Stimulated activated CD8-positive, alpha-beta memory T cell treated with anti-CD3 and anti-CD28 coated beads, Interleukin-12 subunit alpha, Interleukin-12 subunit beta, amount 100 ng/mL, for 24 hours (primary cell): ENCODE measurements around the gene TWF2.

ENCODE experiments used
- DNase-seq: peaks from one replicate; pipeline ENCODE4 v3.0.0-alpha.2; 2020; ENCODE audit errors: extremely low read depth

TWF2 gene

GRCh38 chr3:52202384-52203077, 36.4 kb downstream of the TWF2 start:
- no peak for DNase-seq

- DNase-seq = no peak
Observed at GRCh38 chr3:52200981-52201679, 37.8 kb downstream of the TWF2 start.

DNA sequence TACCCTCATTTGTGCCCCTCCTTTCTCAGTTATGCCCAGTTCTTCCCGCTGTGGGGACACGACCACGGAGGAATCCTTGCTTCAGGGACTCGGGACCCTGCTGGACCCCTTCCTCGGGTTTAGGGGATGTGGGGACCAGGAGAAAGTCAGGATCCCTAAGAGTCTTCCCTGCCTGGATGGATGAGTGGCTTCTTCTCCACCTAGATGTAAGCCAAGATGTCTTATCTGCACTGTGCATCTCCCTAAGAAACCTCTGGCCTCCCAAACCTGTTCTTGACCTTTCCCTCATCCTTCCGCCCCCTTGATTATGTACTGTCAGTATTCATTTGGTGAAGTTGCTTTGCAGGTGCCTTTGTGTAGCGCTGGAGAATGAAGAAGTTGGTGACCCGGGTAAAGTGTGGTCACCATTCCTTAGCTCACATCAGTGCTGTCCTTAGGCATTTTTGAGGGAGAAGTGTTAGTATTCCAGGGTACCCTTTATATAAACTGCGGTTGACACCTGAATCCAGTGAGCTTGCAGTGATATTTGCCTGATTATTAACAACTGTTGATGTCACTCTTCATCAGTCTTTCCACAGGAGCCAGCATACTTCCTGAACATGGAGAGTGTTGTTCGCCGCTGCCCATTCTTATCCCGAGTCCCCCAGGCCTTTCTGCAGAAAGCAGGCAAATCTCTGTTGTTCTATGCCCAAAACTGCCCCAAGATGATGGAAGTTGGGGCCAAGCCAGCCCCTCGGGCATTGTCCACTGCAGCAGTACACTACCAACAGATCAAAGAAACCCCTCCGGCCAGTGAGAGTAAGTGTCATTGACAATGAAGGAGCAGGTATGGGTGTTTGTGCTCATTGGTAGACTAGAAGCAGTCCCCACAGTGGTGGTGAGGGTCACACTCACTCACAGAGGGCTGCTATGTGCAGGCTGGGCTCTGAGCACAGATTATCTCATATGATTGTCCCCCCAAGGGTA, 40.0 kb downstream of the TWF2 start:
- no peak for DNase-seq

DNA sequence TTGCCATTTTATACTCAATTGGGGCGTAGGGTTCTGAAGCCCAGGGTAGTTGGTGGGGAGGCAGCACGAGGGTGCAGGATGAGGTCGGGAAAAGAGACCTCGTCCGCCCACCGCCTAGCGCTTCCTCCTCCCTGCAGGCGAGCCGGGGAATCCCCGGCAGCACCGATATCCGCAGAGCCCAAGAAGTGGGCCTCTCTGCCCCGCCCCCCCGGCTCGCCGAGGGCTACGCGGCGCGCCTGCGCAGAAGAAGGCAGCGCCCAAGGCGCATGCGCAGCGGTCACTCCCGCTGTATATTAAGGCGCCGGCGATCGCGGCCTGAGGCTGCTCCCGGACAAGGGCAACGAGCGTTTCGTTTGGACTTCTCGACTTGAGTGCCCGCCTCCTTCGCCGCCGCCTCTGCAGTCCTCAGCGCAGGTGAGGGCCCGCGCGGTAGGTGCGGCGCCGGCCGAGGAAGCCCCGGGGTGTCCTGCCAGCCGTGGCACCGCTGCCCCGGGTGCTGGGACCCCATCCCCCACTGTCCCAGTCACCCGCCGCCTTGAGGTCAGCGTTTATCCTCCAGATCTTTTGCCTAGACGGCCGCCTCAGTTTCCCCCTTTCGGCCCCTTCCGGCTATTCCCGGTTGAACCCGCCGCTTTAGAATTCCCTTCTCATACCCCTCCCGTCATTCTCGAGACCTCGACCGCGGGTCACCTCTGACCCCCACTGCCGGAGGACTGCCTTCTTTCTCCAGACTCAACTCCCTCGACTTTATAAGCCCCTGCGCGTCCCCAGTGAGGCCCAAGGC, 40.9 kb downstream of the TWF2 start, which contains the start of gene ALAS1:
ALAS1 (plus strand) TSS at position 319 of the 784 bp plus-strand sequence. CDS start 1,082 bp downstream, outside the sequence.
- DNase-seq = peak; percentile 83

DNA sequence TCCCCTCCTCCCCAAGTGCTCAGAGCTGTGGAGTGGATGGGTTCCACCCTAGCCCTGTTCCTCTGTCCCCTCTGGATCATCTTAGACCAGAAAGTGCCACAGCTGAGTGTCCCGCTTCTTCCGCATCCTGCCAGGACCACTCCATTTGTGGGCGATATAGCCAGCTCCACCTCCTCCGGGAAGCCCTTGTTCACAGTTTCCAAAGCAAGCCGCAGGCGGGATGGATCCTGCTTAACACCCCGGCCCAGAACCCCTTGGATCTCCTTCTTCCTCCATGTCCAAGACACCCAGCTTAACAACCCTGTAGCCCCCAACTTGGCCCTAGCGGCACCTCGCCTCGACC, 41.5 kb downstream of the TWF2 start:
- DNase-seq = no peak

DNA sequence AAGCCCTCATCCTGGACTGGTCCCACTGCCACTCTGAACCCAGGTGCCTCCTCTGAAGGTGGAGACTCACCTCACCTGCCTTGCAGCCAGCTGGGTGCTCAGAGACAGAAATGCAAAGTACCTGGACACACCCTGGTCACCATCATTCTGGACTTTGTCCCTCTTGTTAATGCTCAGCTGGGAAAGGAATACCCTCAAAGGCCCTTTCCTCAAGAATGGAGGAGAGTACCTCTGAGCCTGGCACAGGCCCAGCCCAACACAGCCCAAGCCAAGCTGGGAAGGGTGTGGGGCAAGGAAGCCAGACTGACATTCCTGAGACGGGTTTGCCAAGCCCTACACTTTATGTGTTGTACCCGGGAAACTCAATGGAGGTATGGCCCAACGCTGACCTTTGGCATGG, 42.0 kb downstream of the TWF2 start:
- DNase-seq = no peak

GRCh38 chr3:52195823-52196331, 43.1 kb downstream of the TWF2 start:
- no peak for DNase-seq

- DNase-seq = no peak
Observed at GRCh38 chr3:52195291-52195597, 43.7 kb downstream of the TWF2 start.

DNA sequence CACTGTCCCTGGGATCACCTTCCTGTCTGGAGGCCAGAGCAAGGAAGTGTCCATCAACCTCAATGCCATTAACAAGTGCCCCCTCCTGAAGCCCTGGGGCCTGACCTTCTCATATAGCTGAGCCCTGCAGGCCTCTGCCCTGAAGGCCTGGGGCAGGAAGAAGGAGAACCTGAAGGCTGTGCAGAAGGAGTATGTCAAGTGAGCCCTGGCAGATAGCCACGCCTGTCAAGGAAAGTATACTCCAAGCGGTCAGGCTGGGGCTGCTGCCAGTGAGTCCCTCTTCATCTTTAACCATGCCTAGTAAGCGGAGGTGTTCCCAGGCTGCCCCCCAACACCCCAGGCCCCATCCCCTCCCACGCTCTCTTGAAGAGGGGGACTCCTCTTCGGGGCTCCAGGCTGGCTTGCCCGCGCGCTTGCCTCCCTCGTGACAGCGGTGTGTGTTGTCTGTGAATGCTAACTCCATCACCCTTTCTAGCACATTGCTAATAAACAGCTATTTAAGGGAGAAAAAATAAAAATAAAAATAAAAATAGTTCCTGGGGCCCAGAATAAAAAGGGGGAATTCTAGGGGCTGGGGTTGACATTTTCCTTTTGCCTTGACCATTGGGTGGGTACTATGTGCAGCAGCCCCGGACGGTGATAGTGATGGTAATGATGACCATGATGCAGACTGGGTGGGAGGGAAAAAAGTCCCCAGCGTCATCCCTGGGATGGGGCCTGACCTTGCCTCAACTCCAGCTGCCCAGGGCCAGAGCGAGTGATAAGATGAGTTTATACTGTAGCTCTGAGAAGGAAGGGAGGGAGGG, 44.3 kb downstream of the TWF2 start:
- DNase-seq = no peak

DNA sequence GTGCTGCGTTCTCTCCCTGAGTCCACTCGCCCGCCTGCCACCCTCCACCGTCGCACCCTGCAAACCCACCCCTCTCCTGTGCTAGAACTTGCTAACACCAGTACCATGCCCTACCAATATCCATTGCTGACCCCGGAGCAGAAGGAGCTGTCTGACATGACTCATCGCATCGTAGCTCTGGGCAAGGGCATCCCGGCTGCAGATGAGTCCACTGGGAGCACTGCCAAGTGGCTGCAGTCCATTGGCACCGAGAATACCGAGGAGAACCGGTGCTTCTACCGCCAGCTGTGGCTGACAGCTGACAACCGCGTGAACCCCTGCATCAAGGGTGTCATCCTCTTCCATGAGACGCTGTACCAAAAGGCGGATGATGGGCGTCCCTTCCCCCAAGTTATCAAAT, 45.9 kb downstream of the TWF2 start:
- DNase-seq = no peak

- DNase-seq = no peak
Observed at GRCh38 chr3:52191663-52192062, 47.3 kb downstream of the TWF2 start.

DNA sequence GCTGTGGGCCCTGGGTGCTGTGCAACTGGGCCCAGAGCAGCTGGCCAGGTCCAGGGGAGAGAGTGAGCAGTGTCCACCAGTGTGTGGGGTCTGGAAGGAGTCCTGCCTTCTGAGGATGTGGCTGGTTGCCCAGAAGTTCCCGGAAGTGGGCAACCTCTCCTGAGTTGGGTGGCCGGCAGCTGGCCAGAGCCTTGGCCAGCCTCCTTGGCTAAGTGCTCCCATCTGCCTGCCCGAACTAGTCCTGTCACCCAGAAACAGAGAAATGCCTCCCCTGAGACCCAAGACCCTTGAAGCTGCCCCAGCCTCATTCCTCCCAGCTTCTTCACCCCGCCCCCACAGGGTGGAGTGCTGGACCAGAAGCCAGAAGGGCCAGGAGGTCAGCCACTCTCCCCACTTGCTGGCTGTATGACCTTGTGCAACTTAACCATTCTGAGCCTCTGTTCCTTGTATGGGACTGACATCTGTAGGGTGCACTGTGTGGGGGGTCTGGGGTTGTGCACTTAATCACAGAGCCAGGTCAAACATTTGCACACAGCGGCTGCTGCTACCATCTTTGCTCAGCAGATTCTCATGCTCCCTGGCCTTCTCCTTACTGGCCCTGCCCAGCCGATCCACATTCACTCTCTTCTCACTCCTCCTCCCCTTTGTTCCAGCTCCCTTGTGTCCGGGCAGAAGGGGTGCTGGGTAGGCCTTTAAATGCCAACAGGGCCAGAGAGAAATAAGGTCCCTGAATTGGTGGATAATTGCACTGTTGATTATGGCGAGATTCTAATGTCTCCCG, 48.5 kb downstream of the TWF2 start:
- no peak for DNase-seq

DNA sequence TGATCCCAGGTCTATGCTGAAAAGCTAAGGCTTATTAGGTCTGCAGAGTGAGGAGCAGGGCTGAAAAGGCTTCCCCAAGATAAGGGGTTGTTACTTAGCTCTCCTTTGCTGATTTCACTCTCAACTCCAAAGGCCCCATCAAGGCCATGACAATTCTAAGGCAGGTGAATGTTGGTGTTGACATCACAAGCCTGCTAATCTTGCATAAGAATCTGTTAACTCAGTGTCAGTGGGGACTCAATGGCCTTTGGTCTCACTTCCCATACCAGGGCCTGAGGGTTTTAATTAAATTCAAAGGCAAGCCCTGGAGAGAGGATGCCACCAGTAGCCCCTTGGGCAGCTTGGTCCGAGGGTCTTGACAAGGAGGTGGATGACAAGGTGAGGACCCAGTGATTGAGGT, 50.4 kb downstream of the TWF2 start:
- no peak for DNase-seq

DNA sequence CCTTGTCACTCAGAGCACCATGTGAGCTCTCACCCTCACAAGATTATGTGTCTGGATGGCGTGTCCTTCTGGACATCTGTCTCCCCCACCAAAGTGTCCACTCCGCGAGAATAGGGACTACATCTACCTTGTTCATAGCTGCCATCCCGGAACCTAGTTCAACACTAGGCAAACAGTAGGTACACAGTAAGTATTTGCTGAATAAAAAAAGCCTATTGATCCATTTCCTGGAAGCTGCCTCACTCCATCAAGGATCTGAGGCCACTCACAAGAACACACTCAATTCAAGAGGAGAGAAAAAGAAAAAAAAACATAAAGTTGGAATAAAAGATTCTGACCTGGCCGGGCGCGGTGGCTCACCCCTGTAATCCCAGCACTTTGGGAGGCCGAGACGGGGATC, 52.2 kb downstream of the TWF2 start:
- no peak for DNase-seq

DNA sequence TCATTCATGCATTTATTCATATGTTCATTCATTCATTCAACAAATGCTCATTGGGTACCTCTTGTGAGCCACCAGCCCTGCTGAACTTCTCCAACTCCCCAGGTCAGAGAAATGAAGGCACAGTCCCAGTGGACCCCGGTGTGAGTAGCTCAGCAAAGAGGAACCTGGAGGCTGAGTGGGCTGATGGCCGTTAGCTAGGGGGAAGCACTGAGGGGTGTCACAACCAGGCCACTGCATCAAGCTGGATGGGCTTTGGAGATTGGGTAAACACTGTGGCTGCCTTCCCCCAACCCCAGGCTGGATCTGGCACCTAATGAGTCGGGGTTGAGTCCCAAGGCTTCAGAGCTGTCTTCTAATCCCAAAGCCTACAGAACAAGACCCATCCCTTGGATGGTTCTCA, 53.1 kb downstream of the TWF2 start:
- DNase-seq = no peak

- DNase-seq = no peak
Observed at GRCh38 chr3:52185311-52185710, 53.6 kb downstream of the TWF2 start.

DNA sequence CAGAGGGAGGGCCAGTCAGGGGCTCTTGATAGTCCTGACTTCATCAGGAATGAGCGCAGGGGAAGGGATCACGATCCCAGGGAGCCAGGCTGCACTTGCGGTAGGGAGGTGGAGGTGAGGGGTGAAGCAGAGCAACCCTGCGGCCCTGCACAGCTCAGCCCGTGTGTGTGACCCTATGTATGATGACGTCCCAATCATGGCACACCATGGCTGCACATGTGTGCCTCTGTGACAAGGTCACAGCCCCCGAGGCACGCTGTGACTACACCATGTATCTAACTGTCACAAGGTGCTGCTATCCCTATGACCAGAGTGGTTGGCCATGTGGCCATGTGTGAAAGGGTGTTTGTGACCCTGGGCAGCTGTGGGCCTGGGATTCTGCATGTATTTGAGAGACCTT, 54.3 kb downstream of the TWF2 start:
- DNase-seq = no peak

GRCh38 chr3:52183786-52184445, 55.0 kb downstream of the TWF2 start:
- DNase-seq = no peak

DNA sequence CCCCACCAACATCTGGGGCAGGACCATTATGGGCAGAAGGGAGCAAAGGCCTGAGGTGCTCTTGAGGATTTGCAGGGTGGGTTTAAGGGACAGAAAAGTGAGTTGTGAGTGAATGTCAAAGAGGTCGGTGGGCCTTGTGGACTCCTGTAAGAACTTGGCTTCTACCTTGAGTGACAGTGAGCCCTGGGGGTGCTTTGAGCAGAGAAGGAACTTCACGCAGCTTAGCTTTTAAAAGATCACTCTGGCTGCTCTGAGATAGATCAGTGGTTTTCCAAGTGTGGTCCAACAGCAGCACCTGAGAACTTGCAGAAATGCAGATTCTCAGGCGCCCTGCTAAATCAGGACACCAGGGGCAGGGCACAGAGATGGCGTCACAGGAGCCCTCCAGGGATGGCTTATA, 56.3 kb downstream of the TWF2 start:
- no peak for DNase-seq
